Putamen (tissue), 1 donor: Measurements from ENCODE around the gene TTC12.

ENCODE experiments used
- DNase-seq: peaks from one replicate; pipeline ENCODE4 v3.0.0-alpha.2; 2016; ENCODE audit warnings: low spot score

TTC12 gene, protein sequence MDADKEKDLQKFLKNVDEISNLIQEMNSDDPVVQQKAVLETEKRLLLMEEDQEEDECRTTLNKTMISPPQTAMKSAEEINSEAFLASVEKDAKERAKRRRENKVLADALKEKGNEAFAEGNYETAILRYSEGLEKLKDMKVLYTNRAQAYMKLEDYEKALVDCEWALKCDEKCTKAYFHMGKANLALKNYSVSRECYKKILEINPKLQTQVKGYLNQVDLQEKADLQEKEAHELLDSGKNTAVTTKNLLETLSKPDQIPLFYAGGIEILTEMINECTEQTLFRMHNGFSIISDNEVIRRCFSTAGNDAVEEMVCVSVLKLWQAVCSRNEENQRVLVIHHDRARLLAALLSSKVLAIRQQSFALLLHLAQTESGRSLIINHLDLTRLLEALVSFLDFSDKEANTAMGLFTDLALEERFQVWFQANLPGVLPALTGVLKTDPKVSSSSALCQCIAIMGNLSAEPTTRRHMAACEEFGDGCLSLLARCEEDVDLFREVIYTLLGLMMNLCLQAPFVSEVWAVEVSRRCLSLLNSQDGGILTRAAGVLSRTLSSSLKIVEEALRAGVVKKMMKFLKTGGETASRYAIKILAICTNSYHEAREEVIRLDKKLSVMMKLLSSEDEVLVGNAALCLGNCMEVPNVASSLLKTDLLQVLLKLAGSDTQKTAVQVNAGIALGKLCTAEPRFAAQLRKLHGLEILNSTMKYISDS

DNA sequence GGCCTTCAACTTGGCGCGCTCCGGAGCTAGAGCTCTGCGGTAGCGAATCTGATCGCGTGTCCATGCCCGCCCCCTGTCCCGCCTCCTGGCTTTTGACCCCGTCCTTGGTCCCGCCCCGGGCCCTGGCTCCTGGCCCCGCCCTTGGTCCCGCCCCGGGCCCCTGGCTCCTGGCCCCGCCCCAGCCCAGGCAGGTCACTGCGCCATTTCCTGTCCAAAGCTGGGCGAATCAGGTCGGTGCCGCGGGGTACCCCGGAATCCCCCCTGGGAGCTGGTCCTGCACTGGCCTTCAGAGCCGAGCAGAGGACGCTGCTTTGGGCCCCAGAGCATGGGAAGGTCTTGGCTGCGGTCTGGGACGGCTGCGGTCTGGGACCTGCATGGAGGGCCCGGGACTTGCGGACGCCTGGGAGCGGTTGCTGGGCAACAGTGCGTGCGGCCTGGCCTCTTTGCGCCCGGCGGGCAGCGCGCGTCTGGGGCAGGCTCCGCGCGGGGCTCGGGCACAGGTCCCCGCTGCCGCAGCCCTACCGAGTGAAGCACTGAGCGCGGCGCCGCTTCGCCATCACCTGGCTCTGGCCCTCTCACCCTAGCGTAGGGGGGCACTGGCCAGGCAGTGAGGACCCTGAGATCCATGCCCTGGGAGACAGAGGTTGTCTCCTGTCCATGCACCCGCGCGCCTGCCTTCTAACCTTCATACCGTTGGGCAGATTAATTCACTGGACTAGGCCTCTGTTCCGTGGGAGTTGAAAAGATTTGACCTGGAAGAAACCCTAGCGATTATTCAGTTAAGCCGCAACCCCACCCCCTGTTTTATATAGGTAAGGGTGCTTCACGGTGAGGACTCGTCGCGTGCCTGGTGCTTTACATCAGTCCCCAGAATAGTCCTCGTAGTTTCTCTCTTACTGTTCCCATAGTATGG is at the start of gene TTC12:
Gene TTC12 (plus strand): TSS at position 195 of the 913 bp plus-strand sequence. CDS start 1,675 bp downstream, outside the sequence.
- DNase-seq, result peak; percentile 90

DNA sequence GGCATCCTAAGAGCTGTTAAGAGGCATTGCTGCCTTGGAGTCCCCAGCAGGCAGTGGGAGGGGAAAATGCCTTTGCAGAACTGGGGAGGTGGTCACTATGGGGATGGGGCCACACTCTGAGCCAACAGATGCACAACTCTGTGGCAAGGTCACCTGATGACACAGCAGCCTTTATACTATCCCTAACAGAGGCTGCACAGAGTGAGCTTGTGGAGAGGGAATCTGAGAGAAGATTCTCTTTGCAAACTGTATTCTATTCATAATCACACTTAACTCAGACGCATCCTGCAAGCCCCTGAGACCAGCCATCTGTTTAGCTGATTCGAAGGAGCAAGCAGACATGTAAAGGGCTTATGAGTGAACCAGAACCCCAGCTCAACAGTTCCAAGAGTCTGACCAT is 49.0 kb upstream of the TTC12 start:
- DNase-seq, result no peak

DNA sequence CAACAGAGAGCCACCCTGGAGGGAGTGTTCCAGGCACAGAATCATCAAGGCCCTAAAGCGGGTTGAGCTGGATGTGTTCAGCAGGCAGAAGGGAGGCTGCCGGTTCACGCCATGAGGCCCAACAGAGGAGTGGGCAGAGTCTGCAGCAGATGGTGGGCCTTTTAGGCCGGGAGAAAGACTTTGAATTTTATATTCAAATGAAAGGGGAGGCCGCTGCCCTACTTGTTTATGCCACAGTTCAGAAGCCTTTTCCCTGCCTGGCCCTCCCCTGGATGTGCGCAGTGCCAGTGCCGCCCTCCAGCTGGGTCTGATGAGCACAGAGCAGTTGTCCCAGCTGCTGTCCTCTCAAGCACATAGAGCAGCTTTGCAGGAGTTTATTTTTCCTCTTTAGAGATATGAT is 46.9 kb upstream of the TTC12 start:
- DNase-seq, result peak; percentile 73

DNA sequence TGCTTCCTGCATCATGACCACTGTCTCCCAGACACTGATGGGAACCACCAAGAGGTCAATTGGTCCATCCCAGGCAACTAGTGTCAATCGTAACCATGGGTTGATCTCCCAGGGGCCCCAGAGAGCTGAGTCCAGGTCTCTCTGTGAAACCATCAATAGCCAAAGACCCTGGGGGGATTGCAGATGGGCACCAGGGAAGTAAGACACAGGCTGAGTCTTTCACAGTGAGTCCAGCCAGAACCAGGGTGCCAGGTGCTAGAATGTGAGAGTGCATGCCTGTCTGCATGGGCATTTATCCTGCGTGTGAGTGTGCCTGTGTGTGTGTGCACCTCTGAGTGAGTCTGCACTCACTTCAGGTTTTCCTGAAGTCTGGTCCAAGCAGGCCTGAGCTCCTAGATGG is 45.3 kb upstream of the TTC12 start:
- no peak for DNase-seq

DNA sequence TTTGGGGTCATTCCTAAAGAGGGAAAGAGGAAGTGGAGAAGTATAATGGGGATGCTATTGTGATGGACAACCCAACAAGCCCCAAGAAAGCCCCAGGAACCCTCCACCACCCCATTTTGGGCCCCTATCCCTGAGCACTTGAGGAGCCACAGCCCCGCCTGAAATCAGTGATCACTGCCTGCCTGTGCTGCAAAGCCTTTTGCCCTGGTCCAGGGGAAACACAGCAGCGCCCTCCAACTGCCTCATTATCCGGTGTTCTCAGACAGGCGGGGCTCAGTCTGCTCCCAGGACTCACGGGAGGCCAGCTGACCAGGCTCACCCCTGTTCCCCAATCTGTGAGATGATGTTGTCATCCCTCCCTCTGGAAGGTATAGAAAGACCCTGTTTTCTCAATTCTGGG is 44.7 kb upstream of the TTC12 start:
- no peak for DNase-seq

DNA sequence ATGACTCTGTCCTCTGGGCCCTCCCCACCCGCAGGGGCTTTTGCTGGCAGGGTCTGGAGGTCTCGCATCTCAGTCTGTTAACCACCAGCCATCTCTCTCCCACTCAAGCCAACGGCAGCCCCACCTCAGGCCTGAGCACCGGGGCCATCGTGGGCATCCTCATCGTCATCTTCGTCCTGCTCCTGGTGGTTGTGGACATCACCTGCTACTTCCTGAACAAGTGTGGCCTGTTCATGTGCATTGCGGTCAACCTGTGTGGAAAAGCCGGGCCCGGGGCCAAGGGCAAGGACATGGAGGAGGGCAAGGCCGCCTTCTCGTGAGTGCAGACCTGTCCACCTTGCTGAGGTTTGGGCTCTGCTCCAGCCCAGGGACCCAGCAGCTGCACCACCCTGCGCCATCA is 44.3 kb upstream of the TTC12 start:
- DNase-seq, result no peak

DNA sequence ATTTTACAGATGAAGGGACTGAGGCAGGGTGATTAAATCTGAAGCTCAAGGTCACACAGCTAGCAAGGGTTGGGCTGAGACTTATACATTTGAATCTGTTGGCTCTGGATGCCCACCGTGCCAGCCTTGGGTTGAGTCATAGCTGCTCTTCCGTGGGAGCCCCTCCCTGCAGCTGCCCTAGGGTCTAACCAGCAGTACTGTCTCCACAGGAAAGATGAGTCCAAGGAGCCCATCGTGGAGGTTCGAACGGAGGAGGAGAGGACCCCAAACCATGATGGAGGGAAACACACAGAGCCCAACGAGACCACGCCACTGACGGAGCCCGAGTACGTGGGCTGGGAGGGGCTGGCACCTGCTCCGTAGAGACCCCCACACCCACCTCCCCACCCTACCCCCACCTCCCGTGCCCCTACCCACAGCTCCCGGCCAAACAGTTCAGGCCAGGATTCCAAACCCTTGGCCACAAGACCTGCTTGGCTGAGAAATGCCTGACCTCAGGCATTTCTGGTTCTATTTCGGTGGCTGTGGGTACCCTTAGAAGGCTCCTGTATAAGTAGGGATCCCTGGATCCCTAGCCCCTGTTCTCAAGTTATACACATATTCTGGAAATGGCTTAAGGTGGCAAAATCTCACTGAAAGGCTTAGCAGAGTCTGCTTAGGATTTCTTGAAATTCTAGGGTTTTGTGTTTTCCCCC is 42.7 kb upstream of the TTC12 start:
- DNase-seq, result no peak

DNA sequence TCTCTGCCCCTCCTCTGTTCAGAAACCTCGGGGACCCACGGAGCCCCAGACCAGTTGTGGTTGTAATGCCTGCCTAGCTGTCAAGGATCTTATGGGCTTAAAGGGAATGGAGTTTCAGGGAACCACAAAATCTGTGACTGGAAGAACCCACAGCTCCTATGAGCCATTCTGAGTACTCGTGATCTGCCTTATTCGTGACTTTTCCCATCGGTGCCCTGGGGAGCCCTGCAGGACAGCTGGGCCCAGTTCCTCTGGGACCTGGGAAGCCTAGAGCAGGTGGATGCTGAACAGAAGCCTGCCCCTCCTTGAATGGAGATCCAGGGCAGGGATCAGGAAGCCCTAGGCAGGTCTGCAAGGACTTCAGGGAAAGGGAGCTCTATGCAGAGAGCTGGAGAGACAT is 42.1 kb upstream of the TTC12 start:
- no peak for DNase-seq

DNA sequence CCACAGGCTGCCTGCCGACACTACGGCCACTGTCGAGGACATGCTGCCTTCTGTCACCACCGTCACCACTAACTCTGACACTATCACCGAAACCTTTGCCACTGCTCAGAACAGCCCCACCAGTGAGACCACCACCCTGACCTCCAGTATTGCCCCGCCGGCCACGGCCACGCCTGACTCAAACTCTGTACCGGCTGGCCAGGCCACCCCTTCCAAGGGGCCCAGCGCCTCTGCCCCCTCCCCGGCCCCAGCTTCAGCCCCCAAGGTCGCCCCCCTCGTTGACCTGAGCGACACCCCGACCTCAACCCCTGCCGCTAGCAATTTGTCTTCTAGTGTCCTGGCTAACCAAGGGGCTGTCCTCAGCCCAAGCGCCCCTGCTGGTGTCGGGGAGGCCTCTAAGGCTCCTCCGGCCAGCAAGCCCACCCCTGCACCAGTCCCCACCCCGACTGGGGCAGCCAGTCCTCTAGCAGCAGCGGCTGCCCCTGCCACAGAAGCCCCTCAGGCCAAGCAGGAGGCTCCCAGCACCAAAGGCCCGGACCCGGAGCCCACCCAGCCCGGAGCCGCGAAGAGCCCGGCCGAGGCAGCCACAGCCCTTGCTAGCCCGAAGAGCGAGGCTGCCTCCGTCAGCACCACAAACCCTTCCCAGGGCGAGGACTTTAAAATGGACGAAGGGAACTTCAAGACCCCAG is 41.3 kb upstream of the TTC12 start:
- DNase-seq, result no peak

DNA sequence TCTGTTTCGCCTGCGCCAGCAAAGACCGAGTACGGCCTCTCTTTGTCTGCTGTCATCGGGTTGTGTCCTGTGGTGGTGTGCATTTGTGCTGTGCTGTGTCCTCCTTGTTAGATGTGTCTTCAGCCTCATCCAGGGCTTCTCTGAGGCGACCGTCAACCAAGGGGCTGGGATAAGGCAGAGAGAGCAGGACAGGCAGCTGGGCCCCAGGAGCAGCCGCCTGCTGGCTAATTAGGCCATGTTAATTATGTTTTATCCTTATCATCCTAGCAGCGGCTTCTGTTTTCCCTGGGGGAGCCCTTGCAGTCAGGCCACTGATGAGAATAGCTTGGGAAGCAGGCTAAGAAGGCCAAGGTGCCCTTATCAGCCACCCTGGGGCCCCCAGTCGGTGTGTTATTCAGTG is 40.7 kb upstream of the TTC12 start:
- DNase-seq, result no peak

DNA sequence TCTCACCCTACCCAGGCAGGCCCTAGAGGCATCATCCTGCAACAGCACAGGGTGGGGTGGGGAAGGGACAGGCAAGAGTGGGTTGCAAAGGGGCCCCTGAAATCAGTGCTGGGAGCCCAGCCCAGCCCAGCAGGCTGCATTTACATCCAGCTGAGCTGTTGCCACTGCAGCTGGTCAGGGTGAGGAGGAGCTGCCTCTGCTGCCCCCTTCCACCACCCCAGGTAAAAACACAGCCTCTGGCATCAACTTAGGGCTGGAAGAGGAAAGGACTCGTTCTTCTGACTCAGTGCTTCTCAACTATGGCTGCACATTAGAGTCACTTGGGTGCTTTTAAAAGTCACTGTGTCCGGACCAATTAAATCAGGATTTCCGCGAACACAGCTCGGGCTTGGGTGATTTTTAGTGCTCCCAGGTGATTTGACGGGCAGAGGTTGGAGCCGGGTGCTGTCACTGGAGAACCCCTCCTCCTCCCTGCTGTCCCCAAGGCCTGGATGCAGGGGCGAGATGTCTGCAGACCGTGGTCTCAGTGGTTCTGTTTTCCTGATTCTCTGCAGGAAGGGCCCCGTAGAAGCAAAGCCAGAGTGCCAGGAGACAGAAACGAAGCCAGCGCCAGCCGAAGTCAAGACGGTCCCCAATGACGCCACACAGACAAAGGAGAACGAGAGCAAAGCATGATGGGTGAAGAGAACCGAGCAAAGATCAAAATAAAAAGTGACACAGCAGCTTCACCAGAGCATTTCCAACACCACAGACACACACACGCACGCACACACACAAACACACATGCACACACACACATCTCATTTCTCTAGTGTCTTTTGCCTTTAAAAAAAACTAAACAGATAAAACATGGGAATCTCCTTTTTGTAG is 39.4 kb upstream of the TTC12 start:
- DNase-seq, result no peak

DNA sequence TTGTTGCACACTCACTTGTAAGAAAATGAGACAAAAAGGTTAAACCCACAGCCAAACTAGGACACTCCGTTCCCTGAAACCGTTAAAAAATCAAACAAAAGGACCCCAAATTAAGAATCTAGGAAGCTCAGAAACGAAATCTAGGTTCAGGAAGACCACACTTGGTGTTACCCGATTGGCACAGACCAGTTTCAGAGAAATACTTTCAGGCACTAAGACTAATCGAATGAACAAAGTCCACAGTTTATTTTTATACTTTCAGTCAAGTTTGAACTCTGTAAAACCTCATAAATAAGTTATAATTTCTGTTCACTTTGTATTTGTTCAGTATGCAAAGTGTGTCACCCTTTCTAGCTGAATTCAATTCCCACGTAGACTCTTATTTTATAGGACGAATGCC is 38.8 kb upstream of the TTC12 start:
- no peak for DNase-seq

DNA sequence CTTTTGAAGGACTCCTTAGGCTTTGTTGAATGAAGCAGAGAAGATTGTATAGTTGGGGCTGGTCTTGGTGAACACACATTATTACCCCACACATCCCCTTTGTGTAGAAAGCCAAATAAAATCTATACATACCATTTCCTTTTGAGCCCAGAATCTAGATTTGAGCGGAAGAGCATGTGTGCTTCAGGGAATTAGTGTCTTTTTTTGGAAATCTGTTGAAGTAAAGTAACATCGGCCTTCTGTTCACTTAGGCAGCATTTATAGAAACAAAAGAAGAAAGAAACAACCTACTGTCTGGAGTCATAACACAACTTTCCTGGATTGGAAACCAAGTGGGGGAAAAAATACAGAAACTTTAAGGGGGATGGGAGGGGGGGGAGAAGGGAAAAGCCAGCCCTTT is 37.9 kb upstream of the TTC12 start:
- DNase-seq, result no peak

DNA sequence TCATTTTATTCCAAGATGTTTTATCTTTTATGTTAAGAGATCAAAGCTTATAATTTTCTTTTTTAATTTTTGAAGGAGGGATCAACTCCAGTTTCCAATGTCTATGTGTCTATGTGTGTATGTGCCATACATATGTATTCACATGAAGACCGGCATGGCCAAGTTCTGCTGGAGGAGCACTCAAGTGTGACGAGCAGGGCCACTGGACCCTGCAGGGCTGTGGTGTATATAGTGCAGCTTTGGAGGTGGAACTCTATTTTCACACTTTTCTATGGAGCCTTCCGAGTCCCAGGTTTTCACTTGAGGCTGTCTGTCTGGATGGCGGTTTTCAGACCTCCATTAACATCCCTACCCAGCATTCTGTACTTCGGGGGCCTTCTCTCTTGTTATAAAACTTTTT is 36.5 kb upstream of the TTC12 start:
- no peak for DNase-seq

DNA sequence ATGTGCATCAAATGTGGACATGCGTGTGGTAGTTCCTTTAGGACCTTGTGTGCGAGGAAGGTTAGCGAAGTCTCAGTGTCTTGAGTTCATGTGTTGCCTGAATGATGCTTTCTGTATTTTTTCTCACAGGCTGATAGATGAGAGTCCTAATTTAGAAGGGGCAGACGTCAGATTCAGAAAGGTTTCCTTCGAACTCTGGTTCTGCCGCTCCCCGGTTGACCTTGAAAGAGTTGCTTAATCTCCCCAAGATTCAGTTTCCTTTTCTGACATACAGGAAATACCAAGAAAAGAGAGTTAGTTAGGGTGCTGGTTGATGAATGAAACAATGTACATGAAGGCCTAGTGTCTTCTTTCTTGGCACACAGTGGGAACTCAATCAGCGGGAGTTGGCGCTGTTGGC is 35.9 kb upstream of the TTC12 start:
- no peak for DNase-seq

DNA sequence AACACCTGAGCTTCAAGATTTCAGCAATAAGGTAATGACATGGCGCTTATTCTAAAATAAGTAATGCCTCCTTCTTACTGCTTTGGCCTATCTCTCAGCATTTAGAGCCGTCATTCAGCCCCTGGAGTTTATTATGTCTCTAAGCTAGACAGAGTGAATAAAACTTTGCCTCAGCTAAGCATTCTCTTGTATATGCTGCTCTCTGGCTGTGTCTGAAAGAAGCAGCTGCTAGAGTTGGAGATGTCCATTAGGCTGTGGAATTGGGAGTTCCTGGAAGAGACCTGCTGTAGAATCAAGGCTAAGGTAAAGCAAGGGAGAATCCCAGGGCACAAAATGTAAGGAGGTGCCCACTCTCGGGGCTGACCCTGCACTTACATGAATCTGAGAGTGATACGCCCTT is 35.5 kb upstream of the TTC12 start:
- no peak for DNase-seq

DNA sequence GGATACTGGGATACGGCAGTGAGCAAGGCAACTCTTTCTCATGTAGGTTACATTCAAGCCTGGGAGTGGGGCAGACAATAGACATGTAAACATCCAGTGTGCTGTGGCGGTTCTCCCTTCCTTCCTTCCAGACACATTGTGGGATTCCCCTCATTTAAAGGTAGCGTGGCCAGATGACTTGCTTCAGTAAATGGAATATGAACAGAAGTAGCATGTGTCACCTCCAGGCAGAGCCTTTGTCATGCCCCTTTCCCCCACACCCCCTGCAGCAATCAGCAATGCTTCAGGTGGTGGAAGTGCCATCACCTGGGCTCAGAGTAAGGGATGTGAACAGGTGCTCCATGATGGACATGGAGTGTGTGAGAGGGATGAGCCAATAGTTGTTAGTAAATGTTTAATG is 34.8 kb upstream of the TTC12 start:
- DNase-seq, result no peak

DNA sequence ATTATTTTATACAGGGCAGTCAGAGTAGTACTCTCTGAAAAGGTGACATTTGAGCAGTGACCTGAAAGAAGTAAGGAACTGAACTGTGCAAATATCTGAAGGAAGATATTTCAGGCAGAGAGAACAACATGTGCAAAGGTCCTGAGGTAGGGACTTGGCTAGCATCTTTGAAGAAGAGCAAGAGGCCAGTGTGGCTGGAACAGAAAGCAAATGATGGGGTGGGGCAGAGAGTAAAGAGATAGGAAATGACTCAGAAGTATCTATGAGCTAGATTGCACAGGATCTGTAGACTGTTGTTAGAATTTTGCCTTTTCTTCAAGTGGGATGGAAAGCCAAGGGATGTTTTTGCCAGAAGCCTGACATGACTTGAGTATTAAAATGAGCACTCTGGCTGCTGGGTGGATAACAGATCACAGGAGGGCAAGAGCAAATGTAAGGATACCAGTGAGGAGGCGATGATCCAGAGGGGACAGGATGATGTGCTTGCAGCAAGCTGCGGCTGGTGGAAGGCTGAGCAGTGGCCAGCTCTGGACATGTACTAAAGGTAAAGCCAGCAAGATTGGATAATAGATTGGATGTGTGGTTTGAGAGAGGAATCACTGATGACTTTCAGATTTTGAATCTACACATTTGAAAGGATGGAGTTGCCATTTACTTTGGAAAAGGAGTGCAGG is 33.2 kb upstream of the TTC12 start:
- no peak for DNase-seq

DNA sequence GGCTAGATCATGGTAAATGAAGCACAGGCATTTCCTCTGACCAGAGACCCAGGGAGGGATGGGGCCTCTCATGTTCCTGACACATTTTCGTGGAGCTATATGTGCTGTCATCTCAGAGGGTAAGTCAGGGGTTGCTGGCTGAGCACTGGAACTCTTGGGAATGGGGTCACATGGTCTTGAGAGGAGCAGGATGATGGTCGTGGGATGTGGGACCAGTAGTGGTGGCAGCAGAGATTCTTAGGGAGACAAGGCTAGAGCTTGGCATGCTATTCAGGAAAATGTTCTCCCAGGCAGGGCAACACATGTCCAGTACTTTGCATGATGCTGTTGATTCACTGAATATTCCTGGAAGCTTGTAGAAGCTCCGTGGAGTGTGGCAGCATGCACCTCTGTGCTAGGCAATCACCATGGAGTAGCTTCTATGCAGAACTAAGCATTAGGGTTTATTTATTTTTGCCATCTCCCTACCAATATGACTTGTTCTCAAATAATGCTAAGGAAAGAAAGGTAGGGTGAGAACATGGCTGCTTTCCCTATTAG is 31.4 kb upstream of the TTC12 start:
- no peak for DNase-seq

DNA sequence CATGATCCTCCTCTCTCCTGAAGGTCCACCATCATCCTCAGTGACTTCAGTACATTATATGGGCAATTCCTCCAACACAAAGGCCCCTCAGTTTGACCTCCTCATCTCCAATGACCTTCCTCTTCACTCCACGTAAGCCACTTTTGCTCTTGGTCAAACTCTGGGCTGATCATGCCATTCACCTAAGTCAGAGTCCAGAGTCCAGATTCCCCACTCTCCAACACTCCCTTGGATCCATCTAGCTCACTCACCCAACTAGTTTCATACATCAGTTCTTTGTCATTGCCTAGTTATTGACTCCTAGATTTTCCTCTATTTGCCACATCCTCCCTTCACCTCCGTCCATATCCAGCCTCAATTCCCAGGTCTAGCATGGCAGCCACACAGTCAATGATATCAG is 30.5 kb upstream of the TTC12 start:
- DNase-seq, result no peak
